ENCODE measurements around the gene VPS16. TPM values are rescaled to one million over a fixed set of nuclear protein-coding genes. Genes with fewer than 3 reads are reported as not detected.

The VPS16 gene
- polyA plus RNA-seq (2013) = 35.1 TPM

- Histone ChIP-seq H3K9me3 (ENCODE audit: control extremely low read depth in 1 of 5, control insufficient read depth in 4 of 5, insufficient read depth in 2 of 5, low read depth in 1 of 5, low read length in 4 of 5) (no peaks in the 10 kb centered on the region), H3K4me3 (ENCODE audit: control insufficient read depth in 1 of 7, extremely low read depth in 1 of 7, insufficient read depth in 4 of 7, low read depth in 2 of 7, low read length in 6 of 7) (peak within 1 kb of the TSS; percentile 59 to 93 (median 84)), H3K4me1 (ENCODE audit: control extremely low read depth in 1 of 4, control insufficient read depth in 4 of 4, insufficient read depth in 4 of 4, low read length in 3 of 4) (peaks cover 3 to 20% (median 13%) of the 10 kb centered on the region in 4 experiments), H3K36me3 (ENCODE audit: control insufficient read depth in 4 of 4, insufficient read depth in 4 of 4, low read length in 3 of 4) (peaks cover 0 to 27% (median 22%) of the 10 kb centered on the region in 4 experiments), H3K27ac (ENCODE audit: insufficient read depth in 1 of 2, low read depth in 1 of 2, low read length in 2 of 2, poor library complexity in 1 of 2, severe bottlenecking in 2 of 2) (peak within 1 kb of the TSS in 1 of 2 experiments; percentile 78), H3K27me3 (replicated peaks in 2 of 5; ENCODE audit: control insufficient read depth in 4 of 5, insufficient read depth in 5 of 5, low read length in 4 of 5) (no peaks in the 10 kb centered on the region)
- WGBS (ENCODE audit: insufficient coverage) = 5% methylated on average over 93 of the region's 98 CpGs
- ChIA-PET POLR2A (interaction anchor here (1.6 kb wide), 1 partner anchor 39 kb away, joined by 9 read pairs; no protein-coding TSS in a partner anchor), CTCF (interaction anchor here (0.9 to 1.7 kb wide), 3 partner anchors 9 to 11 kb away, joined by 4 to 7 read pairs (median 6); no protein-coding TSS in a partner anchor)
- DNase-seq = peak; percentile 82 to 93 (median 93)
Observed at GRCh38 chr20:2840138-2840966, at the start of gene VPS16, which contains the start of gene PCED1A. Gene VPS16, plus strand, starts transcription at chr20:2840745. Its CDS starts 30 bp downstream, at chr20:2840775. Gene PCED1A, minus strand, starts transcription at chr20:2840655. Its CDS starts 743 bp downstream, at chr20:2839912.

- Histone ChIP-seq H3K9me3 (ENCODE audit: control extremely low read depth in 1 of 5, control insufficient read depth in 4 of 5, insufficient read depth in 2 of 5, low read depth in 1 of 5, low read length in 4 of 5) (no peaks in the 10 kb centered on the region), H3K36me3 (ENCODE audit: control insufficient read depth in 4 of 4, insufficient read depth in 4 of 4, low read length in 3 of 4) (peaks cover 5 to 54% (median 44%) of the 10 kb centered on the region in 4 experiments), H3K4me1 (ENCODE audit: control extremely low read depth in 1 of 4, control insufficient read depth in 4 of 4, insufficient read depth in 4 of 4, low read length in 3 of 4) (peaks cover 0 to 10% (median 6%) of the 10 kb centered on the region in 4 experiments), H3K27me3 (replicated peaks in 2 of 5; ENCODE audit: control insufficient read depth in 4 of 5, insufficient read depth in 5 of 5, low read length in 4 of 5) (no peaks in the 10 kb centered on the region), H3K27ac (ENCODE audit: insufficient read depth in 1 of 2, low read depth in 1 of 2, low read length in 2 of 2, poor library complexity in 1 of 2, severe bottlenecking in 2 of 2) (no peak overlapping the region), H3K4me3 (ENCODE audit: control insufficient read depth in 1 of 7, extremely low read depth in 1 of 7, insufficient read depth in 4 of 7, low read depth in 2 of 7, low read length in 6 of 7) (no peak overlapping the region)
- DNase-seq = no peak
- WGBS (ENCODE audit: insufficient coverage) = 100% methylated on average over 5 of the region's 6 CpGs
- ChIA-PET CTCF (interaction anchor here (1.4 kb wide), 1 partner anchor 13 kb away, joined by 4 read pairs; no protein-coding TSS in a partner anchor), POLR2A (interaction anchor here (0.8 kb wide), 1 partner anchor 13 kb away, joined by 3 read pairs; no protein-coding TSS in a partner anchor)
Observed at GRCh38 chr20:2793471-2793870, 47.1 kb upstream of the VPS16 start.

- Histone ChIP-seq H3K4me1 (ENCODE audit: control extremely low read depth in 1 of 4, control insufficient read depth in 4 of 4, insufficient read depth in 4 of 4, low read length in 3 of 4) (peaks cover 0 to 18% (median 14%) of the 10 kb centered on the region in 4 experiments), H3K36me3 (ENCODE audit: control insufficient read depth in 4 of 4, insufficient read depth in 4 of 4, low read length in 3 of 4) (peaks cover 5 to 58% (median 45%) of the 10 kb centered on the region in 4 experiments), H3K27me3 (replicated peaks in 2 of 5; ENCODE audit: control insufficient read depth in 4 of 5, insufficient read depth in 5 of 5, low read length in 4 of 5) (no peaks in the 10 kb centered on the region), H3K9me3 (ENCODE audit: control extremely low read depth in 1 of 5, control insufficient read depth in 4 of 5, insufficient read depth in 2 of 5, low read depth in 1 of 5, low read length in 4 of 5) (no peaks in the 10 kb centered on the region), H3K27ac (ENCODE audit: insufficient read depth in 1 of 2, low read depth in 1 of 2, low read length in 2 of 2, poor library complexity in 1 of 2, severe bottlenecking in 2 of 2) (no peak overlapping the region), H3K4me3 (ENCODE audit: control insufficient read depth in 1 of 7, extremely low read depth in 1 of 7, insufficient read depth in 4 of 7, low read depth in 2 of 7, low read length in 6 of 7) (no peak overlapping the region)
- ChIA-PET POLR2A (interaction anchor here (1.3 kb wide), 1 partner anchor 17 kb away, joined by 3 read pairs; no protein-coding TSS in a partner anchor), CTCF (interaction anchor here (0.9 kb wide), 1 partner anchor 40 kb away, joined by 3 read pairs; no protein-coding TSS in a partner anchor)
- WGBS (ENCODE audit: insufficient coverage) = 98% methylated on average over 19 of the region's 23 CpGs
- DNase-seq = no peak
Observed at GRCh38 chr20:2794202-2794748, 46.3 kb upstream of the VPS16 start.

- Histone ChIP-seq H3K27ac (ENCODE audit: insufficient read depth in 1 of 2, low read depth in 1 of 2, low read length in 2 of 2, poor library complexity in 1 of 2, severe bottlenecking in 2 of 2) (no peak overlapping the region), H3K9me3 (ENCODE audit: control extremely low read depth in 1 of 5, control insufficient read depth in 4 of 5, insufficient read depth in 2 of 5, low read depth in 1 of 5, low read length in 4 of 5) (no peaks in the 10 kb centered on the region), H3K27me3 (replicated peaks in 2 of 5; ENCODE audit: control insufficient read depth in 4 of 5, insufficient read depth in 5 of 5, low read length in 4 of 5) (no peaks in the 10 kb centered on the region), H3K36me3 (ENCODE audit: control insufficient read depth in 4 of 4, insufficient read depth in 4 of 4, low read length in 3 of 4) (peaks cover 5 to 58% (median 45%) of the 10 kb centered on the region in 4 experiments), H3K4me3 (ENCODE audit: control insufficient read depth in 1 of 7, extremely low read depth in 1 of 7, insufficient read depth in 4 of 7, low read depth in 2 of 7, low read length in 6 of 7) (no peak overlapping the region), H3K4me1 (ENCODE audit: control extremely low read depth in 1 of 4, control insufficient read depth in 4 of 4, insufficient read depth in 4 of 4, low read length in 3 of 4) (peaks cover 0 to 25% (median 21%) of the 10 kb centered on the region in 4 experiments)
- no peak for DNase-seq
- WGBS (ENCODE audit: insufficient coverage) = 83% methylated on average over 9 of the region's 11 CpGs
- ChIA-PET POLR2A (interaction anchor here (1.3 kb wide), 1 partner anchor 17 kb away, joined by 3 read pairs; no protein-coding TSS in a partner anchor), CTCF (interaction anchor here (0.9 kb wide), 1 partner anchor 41 kb away, joined by 3 read pairs; no protein-coding TSS in a partner anchor)
Observed at GRCh38 chr20:2794866-2795447, 45.6 kb upstream of the VPS16 start.

GRCh38 chr20:2795451-2795850 lies 45.1 kb upstream of the VPS16 start:
- peak in 1 of 3 donors; percentile 16 for DNase-seq
- ChIA-PET CTCF (interaction anchor here (1.4 kb wide), 1 partner anchor 57 kb away, joined by 4 read pairs; no protein-coding TSS in a partner anchor), POLR2A (no interaction called here)
- no peak overlapping the region for H3K4me3 ChIP-seq (ENCODE audit: control insufficient read depth in 1 of 7, extremely low read depth in 1 of 7, insufficient read depth in 4 of 7, low read depth in 2 of 7, low read length in 6 of 7)
- no peaks in the 10 kb centered on the region for H3K27me3 ChIP-seq (replicated peaks in 2 of 5; ENCODE audit: control insufficient read depth in 4 of 5, insufficient read depth in 5 of 5, low read length in 4 of 5)
- H3K4me1 ChIP-seq (ENCODE audit: control extremely low read depth in 1 of 4, control insufficient read depth in 4 of 4, insufficient read depth in 4 of 4, low read length in 3 of 4) = peaks cover 0 to 28% (median 24%) of the 10 kb centered on the region in 4 experiments
- H3K36me3 ChIP-seq (ENCODE audit: control insufficient read depth in 4 of 4, insufficient read depth in 4 of 4, low read length in 3 of 4) = peaks cover 5 to 58% (median 45%) of the 10 kb centered on the region in 4 experiments
- WGBS (ENCODE audit: insufficient coverage) = 97% methylated on average over 24 of the region's 24 CpGs
- H3K9me3 ChIP-seq (ENCODE audit: control extremely low read depth in 1 of 5, control insufficient read depth in 4 of 5, insufficient read depth in 2 of 5, low read depth in 1 of 5, low read length in 4 of 5) = no peaks in the 10 kb centered on the region
- no peak overlapping the region for H3K27ac ChIP-seq (ENCODE audit: insufficient read depth in 1 of 2, low read depth in 1 of 2, low read length in 2 of 2, poor library complexity in 1 of 2, severe bottlenecking in 2 of 2)

GRCh38 chr20:2796011-2796660 lies 44.4 kb upstream of the VPS16 start:
- peaks cover 5 to 58% (median 45%) of the 10 kb centered on the region in 4 experiments for H3K36me3 ChIP-seq (ENCODE audit: control insufficient read depth in 4 of 4, insufficient read depth in 4 of 4, low read length in 3 of 4)
- peaks cover 0 to 31% (median 28%) of the 10 kb centered on the region in 4 experiments for H3K4me1 ChIP-seq (ENCODE audit: control extremely low read depth in 1 of 4, control insufficient read depth in 4 of 4, insufficient read depth in 4 of 4, low read length in 3 of 4)
- no peak overlapping the region for H3K4me3 ChIP-seq (ENCODE audit: control insufficient read depth in 1 of 7, extremely low read depth in 1 of 7, insufficient read depth in 4 of 7, low read depth in 2 of 7, low read length in 6 of 7)
- no peaks in the 10 kb centered on the region for H3K27me3 ChIP-seq (replicated peaks in 2 of 5; ENCODE audit: control insufficient read depth in 4 of 5, insufficient read depth in 5 of 5, low read length in 4 of 5)
- 99% methylated on average over 20 of the region's 20 CpGs for WGBS (ENCODE audit: insufficient coverage)
- H3K9me3 ChIP-seq (ENCODE audit: control extremely low read depth in 1 of 5, control insufficient read depth in 4 of 5, insufficient read depth in 2 of 5, low read depth in 1 of 5, low read length in 4 of 5) = no peaks in the 10 kb centered on the region
- no peak overlapping the region for H3K27ac ChIP-seq (ENCODE audit: insufficient read depth in 1 of 2, low read depth in 1 of 2, low read length in 2 of 2, poor library complexity in 1 of 2, severe bottlenecking in 2 of 2)
- POLR2A ChIA-PET = interaction anchor here (0.6 kb wide), 1 partner anchor 23 kb away, joined by 3 read pairs; no protein-coding TSS in a partner anchor
- CTCF ChIA-PET = interaction anchor here (1.4 to 1.5 kb wide), 2 partner anchors 8 to 56 kb away, joined by 4 to 5 read pairs; no protein-coding TSS in a partner anchor
- DNase-seq = no peak

All from common myeloid progenitor, CD34-positive (primary cell).